GM19324 (cell line): Measurements from ENCODE around the gene KIAA1671.

Source experiments
- ATAC-seq: cut with Tn5 transposase; IDR thresholded peaks from one replicate; pipeline ENCODE4 v1.9.1; 2021; ENCODE audit warnings: mild to moderate bottlenecking, moderate library complexity; ENCODE audit not compliant: unreplicated experiment, low FRiP score

Gene KIAA1671

DNA sequence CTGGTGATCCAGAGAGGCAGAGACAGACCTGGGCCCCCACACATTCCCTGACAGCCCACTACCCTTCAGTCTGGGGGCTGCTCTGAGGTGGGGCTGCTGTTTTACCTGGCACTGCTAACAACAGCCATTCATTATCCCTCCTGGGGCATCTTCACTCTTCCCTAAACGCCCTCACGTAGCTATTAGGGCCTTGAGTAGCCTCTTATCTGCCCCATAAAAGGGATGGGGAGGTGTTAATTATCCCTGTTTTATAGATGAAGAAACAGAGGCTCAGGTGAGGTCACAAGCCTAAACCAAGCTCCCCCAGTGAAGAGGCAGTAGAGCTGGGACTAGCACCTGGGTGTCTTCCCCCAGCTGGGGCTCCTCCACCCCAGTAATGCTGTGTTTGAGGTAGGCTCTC lies 79.5 kb downstream of the KIAA1671 start:
- ATAC-seq, result no peak

- no peak for ATAC-seq
Observed at GRCh38 chr22:25035715-25036114, 83.2 kb downstream of the KIAA1671 start.

DNA sequence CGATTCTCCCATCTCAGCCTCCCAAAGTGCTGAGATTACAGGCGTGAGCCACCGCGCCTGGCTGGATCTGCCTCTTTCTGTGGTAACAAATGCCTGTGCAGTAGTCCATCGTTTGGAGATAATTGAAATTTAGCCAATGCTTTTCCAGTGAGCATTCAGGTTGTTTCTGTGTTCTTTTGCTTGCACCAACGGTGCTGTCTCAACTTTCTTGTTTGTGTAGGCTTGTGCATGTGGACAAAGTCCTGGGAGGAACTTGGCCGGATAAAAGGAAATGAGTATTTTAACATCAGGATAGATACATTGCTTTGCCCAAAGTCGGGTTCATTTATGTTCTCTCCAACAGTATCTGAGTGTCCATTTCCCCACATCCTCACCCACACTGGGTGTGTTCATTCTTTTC lies 85.7 kb downstream of the KIAA1671 start:
- ATAC-seq, result no peak

DNA sequence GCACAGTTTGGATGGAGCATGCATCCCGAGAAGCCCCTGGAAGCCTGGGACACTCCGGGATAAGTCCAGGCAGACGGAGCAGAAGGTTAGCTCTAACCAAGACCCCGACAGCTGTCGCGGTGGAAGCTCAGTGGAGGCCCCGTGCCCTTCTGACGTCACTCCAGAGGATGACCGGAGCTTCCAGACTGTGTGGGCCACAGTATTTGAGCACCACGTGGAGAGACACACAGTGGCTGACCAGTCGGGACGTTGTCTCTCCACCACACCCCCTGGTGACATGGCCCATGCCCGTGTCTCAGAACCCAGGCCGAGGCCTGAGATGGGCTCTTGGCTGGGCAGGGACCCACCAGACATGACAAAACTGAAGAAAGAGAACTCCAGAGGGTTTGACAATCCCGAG lies 86.3 kb downstream of the KIAA1671 start:
- no peak for ATAC-seq

DNA sequence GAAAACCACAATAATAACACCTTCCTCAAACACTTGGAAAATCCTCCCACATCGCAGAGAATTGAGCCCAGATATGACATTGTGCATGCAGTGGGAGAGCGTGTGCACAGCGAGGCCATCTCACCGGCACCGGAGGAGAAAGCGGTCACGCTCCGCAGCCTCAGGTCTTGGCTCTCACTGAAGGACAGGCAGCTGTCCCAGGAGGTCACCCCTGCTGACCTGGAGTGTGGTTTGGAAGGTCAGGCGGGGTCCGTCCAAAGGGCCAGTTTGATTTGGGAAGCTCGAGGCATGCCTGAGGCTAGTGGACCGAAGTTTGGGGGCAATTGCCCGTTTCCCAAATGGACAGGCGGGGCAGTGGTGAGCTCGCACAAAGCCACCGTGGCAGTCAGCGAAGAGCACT lies 86.7 kb downstream of the KIAA1671 start:
- no peak for ATAC-seq

- ATAC-seq, result no peak
Observed at GRCh38 chr22:25039754-25040153, 87.2 kb downstream of the KIAA1671 start.

- no peak for ATAC-seq
Observed at GRCh38 chr22:25045159-25045558, 92.6 kb downstream of the KIAA1671 start.

DNA sequence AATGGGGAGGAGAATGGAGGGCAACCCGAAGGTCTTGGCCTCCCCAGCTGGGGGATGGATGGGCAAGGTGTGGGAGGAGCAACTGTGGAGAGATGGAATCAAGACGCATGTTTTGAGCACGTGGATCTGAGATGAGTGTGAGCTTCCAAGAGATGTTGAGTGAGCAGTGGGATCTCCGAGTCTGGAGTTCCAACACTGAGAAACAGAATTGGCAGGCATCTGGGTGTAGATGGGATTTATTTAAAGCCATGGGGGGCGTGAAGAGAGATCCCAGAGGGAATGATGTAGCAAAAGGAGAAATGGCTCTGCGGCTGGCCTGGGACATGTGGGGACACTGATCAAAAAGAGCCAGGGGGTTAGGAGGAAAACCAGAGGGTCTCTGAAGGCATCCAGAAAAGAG lies 95.6 kb downstream of the KIAA1671 start:
- no peak for ATAC-seq

DNA sequence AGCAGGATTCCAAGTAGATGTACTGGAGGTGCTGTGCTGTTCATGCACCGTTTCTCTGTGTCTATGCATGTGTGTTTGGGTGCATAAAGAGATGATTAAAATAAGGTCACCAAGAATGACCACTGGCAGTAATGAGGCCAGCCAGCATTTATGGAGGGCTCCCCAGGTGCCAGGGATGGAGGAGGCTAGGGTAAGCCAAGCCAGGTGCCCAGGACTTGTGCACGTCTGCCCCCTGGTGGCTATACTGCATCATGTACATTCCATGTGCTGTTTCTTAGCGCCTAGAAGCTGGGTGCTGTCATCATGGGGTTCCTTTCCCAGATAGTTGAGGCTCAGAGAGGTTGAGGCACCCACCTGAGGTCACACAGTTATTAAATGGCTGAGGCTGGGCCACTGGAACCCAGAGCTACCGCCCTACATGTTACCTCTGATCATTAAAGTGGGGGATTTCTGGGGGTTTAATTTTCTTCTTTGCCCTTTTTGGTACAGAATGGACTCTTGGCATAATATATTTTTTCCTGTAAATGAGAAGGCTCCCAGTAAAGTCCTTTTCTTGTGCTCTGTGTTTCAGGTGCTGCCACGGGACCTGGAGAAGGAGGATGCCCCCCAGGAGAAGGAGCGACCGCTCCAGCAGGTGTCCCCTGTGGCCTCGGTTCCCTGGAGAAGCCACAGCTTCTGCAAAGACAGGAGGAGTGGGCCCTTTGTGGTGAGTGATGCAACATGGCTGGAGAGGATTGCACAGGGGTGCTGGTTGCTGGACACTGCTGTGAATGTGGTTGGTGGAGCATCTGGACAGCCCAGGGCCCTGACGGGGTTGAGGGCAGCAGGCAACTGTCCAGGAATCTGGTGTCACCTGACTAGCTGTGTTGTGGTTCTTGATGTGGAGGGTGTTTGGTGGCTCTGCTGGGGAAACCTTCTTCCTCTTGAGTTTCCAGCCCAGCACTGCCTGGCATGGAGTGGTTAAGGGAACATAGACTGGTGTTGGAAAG lies 96.4 kb downstream of the KIAA1671 start:
- ATAC-seq, result no peak

DNA sequence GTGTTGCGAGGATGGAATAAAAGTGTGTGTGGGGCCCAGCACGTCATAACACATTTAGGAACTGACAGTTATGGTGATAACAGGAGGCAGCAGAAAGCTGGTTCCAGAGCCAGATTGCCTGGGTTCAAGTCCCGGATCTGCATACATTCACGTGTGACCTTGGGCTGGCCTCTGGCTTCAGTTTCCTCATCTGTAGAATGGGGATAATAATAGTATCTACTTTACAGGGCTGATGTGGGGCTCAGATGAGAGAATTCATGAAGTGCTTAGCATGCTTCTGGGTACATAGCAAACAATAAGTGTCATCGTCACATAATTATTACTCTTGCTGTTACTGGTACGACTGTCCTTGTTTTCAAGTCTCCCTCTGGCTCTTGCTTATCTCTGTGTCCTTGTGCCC lies 97.3 kb downstream of the KIAA1671 start:
- no peak for ATAC-seq

DNA sequence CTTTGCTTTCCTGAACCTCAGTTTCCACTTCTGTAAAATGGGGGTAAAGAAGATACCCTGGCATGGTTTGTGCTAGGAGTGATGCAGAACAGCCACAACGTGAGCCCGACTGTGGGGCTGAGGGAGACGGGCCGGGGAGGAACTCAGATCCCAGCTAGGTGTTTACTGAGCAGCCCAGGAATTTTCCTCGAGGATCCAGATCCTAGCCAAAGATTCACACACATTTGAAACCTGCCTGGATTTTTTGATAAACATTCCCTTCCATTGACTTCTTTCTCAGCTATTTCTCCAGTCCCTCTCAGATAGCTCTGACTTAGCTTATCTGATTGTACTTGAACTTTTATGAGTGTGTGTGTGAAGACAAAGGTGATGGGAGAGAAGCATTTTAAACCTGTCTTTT lies 98.0 kb downstream of the KIAA1671 start:
- no peak for ATAC-seq

DNA sequence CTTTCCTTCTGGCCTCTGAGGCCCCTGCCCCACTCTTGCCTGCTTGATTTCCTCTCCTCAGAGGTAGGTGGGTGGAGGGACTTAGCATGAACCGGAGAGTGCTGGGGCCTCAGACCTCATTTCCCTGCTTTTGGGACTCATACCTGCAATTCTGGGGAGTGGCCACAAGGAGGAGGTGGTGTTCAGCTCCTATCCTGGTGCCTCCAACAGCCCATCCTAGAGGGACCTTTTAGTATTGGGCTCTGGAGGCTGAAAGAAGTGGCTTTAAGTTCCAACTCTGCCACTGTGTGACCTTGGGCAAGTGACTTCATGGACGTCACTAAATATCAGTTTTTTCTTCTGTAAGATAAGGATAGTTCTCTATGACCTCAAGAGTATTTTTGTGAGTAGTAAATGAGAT lies 98.6 kb downstream of the KIAA1671 start:
- no peak for ATAC-seq

- no peak for ATAC-seq
Observed at GRCh38 chr22:25051983-25052710, 99.6 kb downstream of the KIAA1671 start.

- ATAC-seq, result no peak
Observed at GRCh38 chr22:25053153-25053805, 100.8 kb downstream of the KIAA1671 start.

- ATAC-seq, result no peak
Observed at GRCh38 chr22:25054943-25055511, 102.5 kb downstream of the KIAA1671 start.

DNA sequence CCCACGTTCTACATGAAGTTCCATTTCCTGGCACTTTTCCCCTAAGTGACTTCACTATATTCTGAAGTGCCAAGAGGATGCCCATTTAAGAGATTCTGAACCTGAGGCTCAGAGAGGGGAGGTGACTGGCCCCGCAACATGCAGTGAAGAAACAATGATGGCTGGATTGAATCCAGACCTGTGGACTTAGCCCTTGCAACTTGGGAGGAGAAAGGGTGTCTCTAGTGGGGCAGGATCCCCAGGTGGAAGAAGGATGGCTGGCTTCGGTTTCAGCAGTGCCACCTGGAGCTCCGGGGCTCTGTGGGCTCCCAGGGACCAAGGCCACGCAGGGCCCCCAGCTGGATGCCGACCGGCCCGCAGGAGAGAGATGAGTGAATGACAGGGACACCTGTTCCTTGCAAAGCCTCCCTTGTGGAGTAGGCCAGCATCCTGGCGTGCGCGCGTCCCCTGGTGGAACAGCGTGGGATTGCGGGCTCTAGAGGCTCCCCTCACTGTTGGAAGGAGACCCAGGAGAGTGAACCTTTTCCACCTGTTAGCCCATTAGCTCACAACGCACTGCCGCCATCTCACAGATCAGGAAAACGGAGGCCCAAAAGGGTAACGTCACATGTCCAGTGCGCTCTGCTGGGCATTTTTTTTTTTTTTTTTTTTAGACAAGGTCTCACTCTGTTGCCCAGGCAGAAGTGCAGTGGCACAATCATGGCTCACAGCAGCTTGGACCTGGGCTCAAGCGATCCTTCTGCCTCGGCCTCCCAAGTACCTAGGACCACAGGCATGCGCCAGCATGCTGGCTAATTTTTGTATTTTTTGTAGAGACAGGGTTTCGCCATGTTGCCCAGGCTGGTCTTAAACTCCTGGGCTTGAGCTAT lies 104.7 kb downstream of the KIAA1671 start:
- ATAC-seq, result no peak

GRCh38 chr22:25059438-25059837 lies 106.9 kb downstream of the KIAA1671 start:
- ATAC-seq, result no peak

DNA sequence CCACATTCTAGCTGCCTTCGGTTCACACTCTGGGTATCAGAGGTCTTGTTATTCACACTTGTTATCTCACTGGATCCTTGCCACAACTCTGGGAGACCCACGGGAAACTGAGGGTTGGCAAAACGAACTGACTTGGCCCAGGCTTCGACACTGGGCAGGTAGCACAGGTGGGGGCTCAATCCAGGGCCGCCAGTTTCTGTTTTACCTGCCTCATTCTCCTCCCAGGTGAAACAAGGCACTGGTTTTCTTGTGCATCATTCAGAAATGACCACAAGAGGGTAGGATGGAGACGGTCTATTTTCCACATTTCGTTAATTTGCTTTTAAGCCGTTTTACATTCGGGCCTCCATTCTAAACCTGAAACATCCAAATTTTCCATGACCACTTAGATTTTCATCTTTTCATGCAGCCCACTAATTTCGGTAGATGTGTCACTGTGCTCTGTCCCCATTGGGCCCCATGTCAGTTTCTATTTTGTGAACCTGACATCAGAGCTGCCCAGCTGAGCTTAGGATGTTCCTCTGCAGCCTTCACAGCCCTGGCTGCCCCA lies 108.1 kb downstream of the KIAA1671 start:
- no peak for ATAC-seq

- no peak for ATAC-seq
Observed at GRCh38 chr22:25061134-25061533, 108.6 kb downstream of the KIAA1671 start.
